Measurements from ENCODE around the gene CLHC1. TPM values are rescaled to one million over a fixed set of nuclear protein-coding genes. Genes with fewer than 3 reads are reported as not detected.
"Not testable (repeated sequence)": the region's sequence is repeated elsewhere in the genome, so short reads cannot be mapped to it uniquely, and the experiment has no call there.

Gene CLHC1
- total RNA-seq, 4 donors from 2014 or later: 2.3 to 12.5 (median 9.3) TPM

DNA sequence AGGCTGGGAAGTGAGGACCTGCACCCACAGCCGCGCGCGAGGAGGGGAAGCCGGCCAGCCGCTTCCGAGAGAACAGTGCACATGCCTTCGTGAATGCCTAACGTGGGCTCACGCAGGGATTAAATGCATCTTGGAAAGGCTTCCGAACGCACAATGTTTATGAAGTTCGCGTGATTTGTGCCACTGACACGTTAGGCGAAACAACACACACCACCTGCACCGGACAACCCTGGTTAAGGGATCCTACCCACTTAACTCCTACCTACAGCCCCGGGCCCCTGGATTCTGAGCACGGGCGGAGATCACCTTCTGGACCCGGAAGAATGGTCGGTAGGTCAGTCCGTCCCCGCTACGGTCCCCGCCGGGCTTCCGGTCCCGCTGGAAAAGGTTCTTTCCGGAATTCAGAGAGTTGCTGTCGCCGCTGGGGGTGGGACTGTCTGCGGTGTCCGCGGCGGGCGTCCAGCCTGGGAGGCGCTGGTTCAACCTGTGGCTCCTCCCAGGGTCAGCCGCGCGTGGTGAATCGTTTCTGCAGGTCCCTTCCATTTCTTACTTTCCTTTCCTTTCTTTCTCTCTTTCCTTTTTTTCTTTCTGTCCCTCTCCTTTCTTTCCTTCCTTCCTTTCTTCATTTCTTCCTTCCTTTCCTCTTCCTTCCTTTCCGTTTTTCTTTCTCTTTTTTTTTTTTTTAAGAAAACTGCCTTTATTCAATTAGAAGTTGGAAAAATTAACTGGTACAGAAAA is 37.0 kb upstream of the CLHC1 start, which contains the start of gene MTIF2:
TSS of gene MTIF2 (minus strand) at position 325 of the 738 bp plus-strand sequence. CDS start 5,373 bp downstream, outside the sequence.
- 1% methylated on average over 24 to 40 of the region's 43 CpGs for WGBS, 2 donors
- DNase-seq: peak; percentile 63

DNA sequence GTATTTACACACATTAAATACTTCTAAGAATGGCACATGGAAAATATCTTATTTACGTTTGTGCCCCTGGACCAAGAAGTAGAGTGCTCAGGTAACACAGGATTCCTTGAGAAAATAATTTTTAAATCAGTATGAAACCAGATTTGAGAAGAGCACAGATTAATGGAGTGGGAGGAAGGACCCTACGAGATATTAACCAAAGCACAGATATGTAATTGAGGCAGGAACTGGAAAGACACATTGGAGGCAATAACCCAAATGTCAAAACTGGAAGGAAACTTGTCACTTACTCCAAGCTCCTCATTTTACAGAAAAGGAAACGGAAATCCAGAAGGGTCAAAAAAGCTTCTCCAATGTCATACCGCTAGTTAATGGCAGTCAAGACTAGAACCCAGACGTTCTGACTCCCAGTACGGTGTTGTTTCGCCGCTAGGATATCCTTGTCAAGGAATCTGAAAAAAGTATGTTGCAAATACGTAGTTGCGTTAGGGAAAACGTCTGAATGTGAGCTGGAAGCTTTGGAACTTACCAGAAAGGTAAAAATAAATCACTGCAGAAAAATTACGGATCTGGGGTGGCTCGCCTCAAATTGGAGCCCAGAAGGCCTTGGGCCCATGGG is 36.3 kb upstream of the CLHC1 start:
- 12 to 13% methylated on average over 13 of the region's 13 CpGs for WGBS, 2 donors
- no peaks in the 10 kb centered on the region for H3K9me3 ChIP-seq
- no peak for DNase-seq
- intact Hi-C loops (cut with DNase I): no loop called here
- no peaks in the 10 kb centered on the region for H3K27me3 ChIP-seq
- peak overlapping the region; percentile 84 to 95 (median 91) for H3K27ac ChIP-seq
- peaks cover 0 to 20% (median 13%) of the 10 kb centered on the region in 3 donors for H3K4me1 ChIP-seq
- H3K36me3 ChIP-seq: peaks cover 0 to 41% (median 2%) of the 10 kb centered on the region in 3 donors
- TF ChIP-seq, protein P1, sequence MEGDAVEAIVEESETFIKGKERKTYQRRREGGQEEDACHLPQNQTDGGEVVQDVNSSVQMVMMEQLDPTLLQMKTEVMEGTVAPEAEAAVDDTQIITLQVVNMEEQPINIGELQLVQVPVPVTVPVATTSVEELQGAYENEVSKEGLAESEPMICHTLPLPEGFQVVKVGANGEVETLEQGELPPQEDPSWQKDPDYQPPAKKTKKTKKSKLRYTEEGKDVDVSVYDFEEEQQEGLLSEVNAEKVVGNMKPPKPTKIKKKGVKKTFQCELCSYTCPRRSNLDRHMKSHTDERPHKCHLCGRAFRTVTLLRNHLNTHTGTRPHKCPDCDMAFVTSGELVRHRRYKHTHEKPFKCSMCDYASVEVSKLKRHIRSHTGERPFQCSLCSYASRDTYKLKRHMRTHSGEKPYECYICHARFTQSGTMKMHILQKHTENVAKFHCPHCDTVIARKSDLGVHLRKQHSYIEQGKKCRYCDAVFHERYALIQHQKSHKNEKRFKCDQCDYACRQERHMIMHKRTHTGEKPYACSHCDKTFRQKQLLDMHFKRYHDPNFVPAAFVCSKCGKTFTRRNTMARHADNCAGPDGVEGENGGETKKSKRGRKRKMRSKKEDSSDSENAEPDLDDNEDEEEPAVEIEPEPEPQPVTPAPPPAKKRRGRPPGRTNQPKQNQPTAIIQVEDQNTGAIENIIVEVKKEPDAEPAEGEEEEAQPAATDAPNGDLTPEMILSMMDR (IDR thresholded peaks at IDR 0.05): no peak
- no peak for TF ChIP-seq POLR2A (IDR thresholded peaks at IDR 0.05)
- H3K4me3 ChIP-seq: peak overlapping the region; percentile 67 to 92 (median 74)

More for the DNA sequence above, 37.0 kb upstream of the CLHC1 start, which contains the start of gene MTIF2:
- Histone ChIP-seq H3K4me1 (peaks cover 0 to 20% (median 13%) of the 10 kb centered on the region in 3 donors), H3K27ac (peak within 1 kb of the TSS; percentile 84 to 95 (median 91)), H3K9me3 (no peaks in the 10 kb centered on the region), H3K4me3 (peak within 1 kb of the TSS; percentile 67 to 92 (median 74)), H3K36me3 (peaks cover 0 to 34% (median 0%) of the 10 kb centered on the region in 3 donors), H3K27me3 (no peaks in the 10 kb centered on the region)
- TF ChIP-seq POLR2A (IDR thresholded peaks at IDR 0.05): peak in 3 of 4 donors; percentile 35 to 48 (median 37)
- TF ChIP-seq, protein P1 (IDR thresholded peaks at IDR 0.05): peak in 3 of 6 experiments; percentile 10 to 29 (median 24)
- intact Hi-C loops (cut with DNase I): no loop called here

DNA sequence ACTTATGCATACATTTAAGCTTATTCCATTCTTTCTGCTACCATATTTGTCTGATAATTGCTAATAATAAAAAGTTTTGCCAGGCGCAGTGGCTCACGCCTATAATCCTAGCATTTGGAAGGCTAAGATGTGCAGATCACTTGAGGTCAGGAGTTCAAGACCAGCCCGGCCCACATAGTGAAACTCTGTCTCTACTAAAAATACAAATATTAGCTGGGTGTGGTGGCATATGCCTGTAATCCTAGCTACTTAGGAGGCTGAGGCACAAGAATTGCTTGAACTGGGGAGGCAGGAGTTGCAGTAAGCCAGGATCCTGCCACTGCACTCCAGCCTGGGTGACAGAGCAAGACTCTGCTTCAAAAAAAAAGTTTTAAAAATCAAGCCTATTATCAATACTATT is 27.5 kb upstream of the CLHC1 start:
- intact Hi-C loops (cut with DNase I); H3K27me3 ChIP-seq; H3K4me3 ChIP-seq; H3K9me3 ChIP-seq; DNase-seq; H3K27ac ChIP-seq; H3K4me1 ChIP-seq: not testable (repeated sequence)
- WGBS, 2 donors: 81 to 85% methylated on average over 3 of the region's 3 CpGs
- peaks cover 0 to 99% (median 32%) of the 10 kb centered on the region in 3 donors for H3K36me3 ChIP-seq

DNA sequence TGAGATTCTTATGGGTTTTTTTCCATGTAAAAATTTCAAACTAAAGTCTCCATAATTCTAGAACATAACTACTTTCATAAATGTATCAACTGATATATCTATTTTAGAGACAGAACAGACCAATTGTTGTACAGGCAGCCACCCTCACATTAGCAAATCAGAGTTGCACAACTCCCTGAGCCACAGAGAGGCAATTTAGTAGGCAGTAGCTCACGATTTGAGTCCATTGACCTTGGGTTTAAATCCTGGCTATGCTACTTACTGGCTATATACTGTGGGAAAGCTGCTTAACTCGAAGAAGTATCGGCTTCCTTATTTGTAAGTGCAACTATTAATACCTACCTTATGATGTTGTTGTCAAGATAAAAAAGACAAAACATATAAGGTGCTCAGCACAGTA is 20.7 kb upstream of the CLHC1 start:
- DNase-seq: no peak
- intact Hi-C loops (cut with DNase I): no loop called here
- peaks cover 9 to 97% (median 19%) of the 10 kb centered on the region in 3 donors for H3K36me3 ChIP-seq

DNA sequence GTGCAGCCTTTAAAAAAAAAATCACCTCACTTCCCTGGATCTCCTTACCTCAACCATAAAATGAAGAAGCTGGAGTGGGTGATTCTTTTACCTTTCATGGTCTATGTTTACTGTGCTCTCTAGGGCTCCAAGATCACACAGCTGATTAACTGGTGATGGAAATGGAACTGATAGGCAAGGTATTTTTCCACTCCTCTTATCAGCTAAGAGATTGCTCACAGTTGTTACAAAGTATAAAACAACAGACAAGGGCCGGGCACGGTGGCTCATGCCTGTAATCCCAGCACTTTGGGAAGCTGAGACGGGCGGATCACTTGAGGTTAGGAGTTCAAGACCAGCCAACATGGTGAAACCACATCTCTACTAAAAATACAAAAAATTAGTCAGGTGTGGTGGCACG is 14.9 kb upstream of the CLHC1 start:
- peaks cover 0 to 97% (median 12%) of the 10 kb centered on the region in 3 donors for H3K36me3 ChIP-seq

More for the DNA sequence above, 20.7 kb upstream of the CLHC1 start:
- WGBS, 2 donors: 83 to 88% methylated on average over 3 of the region's 3 CpGs
- H3K9me3 ChIP-seq: no peaks in the 10 kb centered on the region
- H3K4me3 ChIP-seq: no peak overlapping the region
- H3K27me3 ChIP-seq: no peaks in the 10 kb centered on the region
- TF ChIP-seq POLR2A (IDR thresholded peaks at IDR 0.05): no peak
- TF ChIP-seq, protein P1 (IDR thresholded peaks at IDR 0.05): no peak
- H3K27ac ChIP-seq: no peak overlapping the region
- no peaks in the 10 kb centered on the region for H3K4me1 ChIP-seq

More for the DNA sequence above, 14.9 kb upstream of the CLHC1 start:
- H3K4me1 ChIP-seq: no peaks in the 10 kb centered on the region
- intact Hi-C loops (cut with DNase I): no loop called here
- DNase-seq: no peak
- no peaks in the 10 kb centered on the region for H3K9me3 ChIP-seq
- 79 to 85% methylated on average over 4 to 5 of the region's 5 CpGs for WGBS, 2 donors
- no peak overlapping the region for H3K4me3 ChIP-seq
- TF ChIP-seq, protein P1 (IDR thresholded peaks at IDR 0.05): no peak
- no peak for TF ChIP-seq POLR2A (IDR thresholded peaks at IDR 0.05)
- no peaks in the 10 kb centered on the region for H3K27me3 ChIP-seq
- H3K27ac ChIP-seq: no peak overlapping the region
